Activated CD4-positive, alpha-beta T cell treated with anti-CD3 and anti-CD28 coated beads, Interleukin-2, Interleukin-6, amounts not matched to agents 100 ng/mL and 50 ng/mL, durations not matched to agents 16 hours and 8 hours (primary cell): ENCODE results near the gene BRIP1.
"Not testable (repeated sequence)": the region's sequence is repeated elsewhere in the genome, so short reads cannot be mapped to it uniquely, and the experiment has no call there.

ENCODE experiments used
- DNase-seq: peaks from one replicate; pipeline ENCODE4 v3.0.0-alpha.2; 2020

BRIP1 gene

GRCh38 chr17:61826866-61827265, 36.5 kb downstream of the BRIP1 start:
- DNase-seq: not testable (repeated sequence)

- DNase-seq: not testable (repeated sequence)
Observed at GRCh38 chr17:61826198-61826597, 37.1 kb downstream of the BRIP1 start.

GRCh38 chr17:61825448-61826137, 37.7 kb downstream of the BRIP1 start:
- no peak for DNase-seq

- no peak for DNase-seq
Observed at GRCh38 chr17:61822326-61823285, 40.7 kb downstream of the BRIP1 start.

GRCh38 chr17:61821655-61822054, 41.7 kb downstream of the BRIP1 start:
- no peak for DNase-seq

GRCh38 chr17:61819265-61819664, 44.1 kb downstream of the BRIP1 start:
- DNase-seq: not testable (repeated sequence)

GRCh38 chr17:61818225-61818624, 45.1 kb downstream of the BRIP1 start:
- DNase-seq: no peak

GRCh38 chr17:61817452-61817851, 45.9 kb downstream of the BRIP1 start:
- no peak for DNase-seq

- no peak for DNase-seq
Observed at GRCh38 chr17:61816538-61816937, 46.8 kb downstream of the BRIP1 start.

- DNase-seq: no peak
Observed at GRCh38 chr17:61815863-61816503, 47.3 kb downstream of the BRIP1 start.

GRCh38 chr17:61814485-61814884, 48.8 kb downstream of the BRIP1 start:
- DNase-seq: no peak

- DNase-seq: no peak
Observed at GRCh38 chr17:61813211-61813610, 50.1 kb downstream of the BRIP1 start.

GRCh38 chr17:61812747-61813146, 50.6 kb downstream of the BRIP1 start:
- DNase-seq: no peak

- no peak for DNase-seq
Observed at GRCh38 chr17:61809816-61810392, 53.4 kb downstream of the BRIP1 start.

- no peak for DNase-seq
Observed at GRCh38 chr17:61808442-61808841, 54.9 kb downstream of the BRIP1 start.

GRCh38 chr17:61806936-61807335, 56.4 kb downstream of the BRIP1 start:
- no peak for DNase-seq

GRCh38 chr17:61806081-61806828, 57.1 kb downstream of the BRIP1 start:
- no peak for DNase-seq

GRCh38 chr17:61805399-61805798, 57.9 kb downstream of the BRIP1 start:
- no peak for DNase-seq

GRCh38 chr17:61803796-61804195, 59.5 kb downstream of the BRIP1 start:
- no peak for DNase-seq

GRCh38 chr17:61803216-61803615, 60.1 kb downstream of the BRIP1 start:
- DNase-seq: no peak

GRCh38 chr17:61799812-61800484, 63.4 kb downstream of the BRIP1 start:
- DNase-seq: no peak

- DNase-seq: no peak
Observed at GRCh38 chr17:61797283-61797682, 66.0 kb downstream of the BRIP1 start.
